H9 (cell line): Measurements from ENCODE around the gene TRIM39. TPM values are rescaled to one million over a fixed set of nuclear protein-coding genes. Genes with fewer than 3 reads are reported as not detected.

Experiments used
- DNase-seq: peaks from one replicate; pipeline ENCODE4 v3.0.0-alpha.2; 2017
- H2AFZ ChIP-seq: one replicate; pipeline ENCODE4 v1.6.1; 2013; ENCODE audit warnings: mild to moderate bottlenecking, low read length, control low read depth, moderate library complexity
- H2AK5ac ChIP-seq: 2 replicates; pipeline ENCODE4 v1.6.1; 2013; ENCODE audit warnings: low read length, control low read depth, mixed read lengths; ENCODE audit not compliant: insufficient read length
- H2BK120ac ChIP-seq: one replicate; pipeline ENCODE4 v1.6.1; 2013; ENCODE audit warnings: low read depth, mild to moderate bottlenecking, low read length, control low read depth, inconsistent platforms; ENCODE audit not compliant: poor library complexity, severe bottlenecking
- H2BK12ac ChIP-seq: 2 replicates; pipeline ENCODE4 v1.6.1; 2013; ENCODE audit warnings: low read length, control low read depth, mixed read lengths, low read depth; ENCODE audit not compliant: insufficient read length
- H2BK15ac ChIP-seq: 2 replicates; pipeline ENCODE4 v1.6.1; 2013; ENCODE audit warnings: low read depth, low read length, control low read depth
- H2BK20ac ChIP-seq: one replicate; pipeline ENCODE4 v1.6.1; 2013; ENCODE audit warnings: low read depth, mild to moderate bottlenecking, low read length, control low read depth, inconsistent platforms; ENCODE audit not compliant: poor library complexity, severe bottlenecking
- H2BK5ac ChIP-seq: 2 replicates; pipeline ENCODE4 v1.6.1; 2013; ENCODE audit warnings: low read length, control low read depth, mixed read lengths; ENCODE audit not compliant: insufficient read length
- H3K14ac ChIP-seq: 2 replicates; pipeline ENCODE4 v1.6.1; 2013; ENCODE audit warnings: low read length, control low read depth; ENCODE audit not compliant: insufficient read depth
- H3K18ac ChIP-seq: 2 replicates; pipeline ENCODE4 v1.6.1; 2013; ENCODE audit warnings: low read depth, mild to moderate bottlenecking, mixed read lengths, low read length, control low read depth; ENCODE audit not compliant: insufficient read length
- H3K23ac ChIP-seq: 2 replicates; pipeline ENCODE4 v1.6.1; 2013; ENCODE audit warnings: low read length, control low read depth, mixed read lengths, low read depth; ENCODE audit not compliant: insufficient read length
- H3K23me2 ChIP-seq: 2 replicates; pipeline ENCODE4 v1.6.1; 2013; ENCODE audit warnings: low read depth, mild to moderate bottlenecking, mixed read lengths, low read length, control low read depth; ENCODE audit not compliant: insufficient read length, poor library complexity, severe bottlenecking
- H3K27ac ChIP-seq: 2 replicates; pipeline ENCODE4 v1.5.1; 2013; ENCODE audit warnings: low read length, control low read depth, mixed read lengths, low read depth; ENCODE audit not compliant: insufficient read length
- H3K27me3 ChIP-seq: 2 replicates; pipeline ENCODE4 v1.6.1; 2013; ENCODE audit warnings: low read length, control low read depth, inconsistent platforms; ENCODE audit not compliant: insufficient read depth
- H3K4ac ChIP-seq: 2 replicates; pipeline ENCODE4 v1.6.1; 2013; ENCODE audit warnings: low read depth, mild to moderate bottlenecking, control low read depth, inconsistent platforms, low read length, moderate library complexity
- H3K4me1 ChIP-seq: 2 replicates; pipeline ENCODE4 v1.6.1; 2013; ENCODE audit warnings: low read length, control low read depth, inconsistent platforms; ENCODE audit not compliant: insufficient read depth
- H3K4me2 ChIP-seq: 2 replicates; pipeline ENCODE4 v1.6.1; 2013; ENCODE audit warnings: low read length, control low read depth, mixed read lengths; ENCODE audit not compliant: insufficient read length, insufficient read depth
- H3K56ac ChIP-seq: 2 replicates; pipeline ENCODE4 v1.6.1; 2013; ENCODE audit warnings: low read depth, mild to moderate bottlenecking, mixed read lengths, low read length, control low read depth; ENCODE audit not compliant: insufficient read length
- H3K79me1 ChIP-seq: 2 replicates; pipeline ENCODE4 v1.6.1; 2013; ENCODE audit warnings: low read depth, mild to moderate bottlenecking, moderate library complexity, low read length, control low read depth, inconsistent platforms; ENCODE audit not compliant: insufficient read depth, poor library complexity, severe bottlenecking
- H3K79me2 ChIP-seq: 2 replicates; pipeline ENCODE4 v1.6.1; 2013; ENCODE audit warnings: low read length, control low read depth, inconsistent platforms; ENCODE audit not compliant: insufficient read depth
- H3K9ac ChIP-seq: 2 replicates; pipeline ENCODE4 v1.6.1; 2013; ENCODE audit warnings: low read length, control low read depth, mixed read lengths; ENCODE audit not compliant: insufficient read length; ENCODE audit errors: extremely low read depth
- H3K9me3 ChIP-seq: one replicate; pipeline ENCODE4 v1.6.1; 2013; ENCODE audit warnings: low read depth, low read length, inconsistent platforms; ENCODE audit not compliant: control insufficient read depth
- H3T11ph ChIP-seq: one replicate; pipeline ENCODE4 v1.6.1; 2013; ENCODE audit warnings: mild to moderate bottlenecking, low read length, control low read depth, inconsistent platforms
- H4K20me1 ChIP-seq: one replicate; pipeline ENCODE4 v1.6.1; 2013; ENCODE audit not compliant: control insufficient read depth, insufficient read length, insufficient read depth
- H4K5ac ChIP-seq: 2 replicates; pipeline ENCODE4 v1.6.1; 2013; ENCODE audit warnings: low read depth, mild to moderate bottlenecking, mixed read lengths, low read length, control low read depth; ENCODE audit not compliant: insufficient read length
- H4K8ac ChIP-seq: replicated peaks from 2 replicates; pipeline ENCODE4 v1.6.1; 2013; ENCODE audit warnings: low read length, control low read depth, mixed read lengths, low read depth; ENCODE audit not compliant: insufficient read length
- H4K91ac ChIP-seq: 2 replicates; pipeline ENCODE4 v1.6.1; 2013; ENCODE audit warnings: low read depth, mild to moderate bottlenecking, moderate library complexity, mixed read lengths, low read length, control low read depth; ENCODE audit not compliant: insufficient read length
- H3K27ac Mint-ChIP-seq, 3 experiments: 2 replicates in 2 of 3; 3 replicates in 1 of 3; pipeline ENCODE4 v1.8.0; 2020 to 2021; ENCODE audit warnings: mixed read lengths in 3 of 3, mild to moderate bottlenecking in 1 of 3, moderate library complexity in 1 of 3
- H3K27me3 Mint-ChIP-seq: 2 replicates; pipeline ENCODE4 v1.8.0; 2021; ENCODE audit warnings: low read depth, mild to moderate bottlenecking, moderate library complexity, mixed read lengths
- H3K36me3 Mint-ChIP-seq, 3 experiments: 2 replicates in 2 of 3; 3 replicates in 1 of 3; pipeline ENCODE4 v1.8.0; 2020 to 2021; ENCODE audit warnings: low read depth in 3 of 3, mixed read lengths in 3 of 3; ENCODE audit not compliant: insufficient read depth in 1 of 3
- H3K4me1 Mint-ChIP-seq, 2 experiments: 2 replicates each; pipeline ENCODE4 v1.8.0; 2020; ENCODE audit warnings: mixed read lengths in 2 of 2
- H3K4me3 Mint-ChIP-seq, 2 experiments: 2 replicates in 1 of 2; 3 replicates in 1 of 2; pipeline ENCODE4 v1.8.0; 2020 to 2021; ENCODE audit warnings: mild to moderate bottlenecking in 2 of 2, mixed read lengths in 2 of 2, moderate library complexity in 1 of 2
- H3K9me3 Mint-ChIP-seq, 2 experiments: 2 replicates in 1 of 2; 3 replicates in 1 of 2; pipeline ENCODE4 v1.8.0; 2020; ENCODE audit warnings: mild to moderate bottlenecking in 2 of 2, mixed read lengths in 2 of 2, moderate library complexity in 1 of 2
- WGBS: extraction: QIAGEN DNeasy Blood & Tissue Kit; methylation state at CpG from one replicate; pipeline ENCODE4 v1.1.7; 2013; ENCODE audit warnings: missing lambda C conversion rate, low lambda C conversion rate, mixed read lengths; ENCODE audit not compliant: insufficient read length; ENCODE audit errors: extremely low coverage; 5-methylcytosine and 5-hydroxymethylcytosine counted together
- total RNA-seq: library from RNA; stranded (reverse); gene quantifications from 2 replicates; pipeline ENCODE4 v1.2.1, GENCODE V29; 2021
- TF ChIP-seq, protein P1 (sequence below): fragments of 200-600 bp; sonication (generic); conservative IDR thresholded peaks from 3 replicates; pipeline ENCODE4 v1.8.0; 2021; ENCODE audit warnings: antibody characterized with exemption, mild to moderate bottlenecking

The TRIM39 gene
- total RNA-seq, 1 experiment from 2014 or later: 26.2 TPM

DNA sequence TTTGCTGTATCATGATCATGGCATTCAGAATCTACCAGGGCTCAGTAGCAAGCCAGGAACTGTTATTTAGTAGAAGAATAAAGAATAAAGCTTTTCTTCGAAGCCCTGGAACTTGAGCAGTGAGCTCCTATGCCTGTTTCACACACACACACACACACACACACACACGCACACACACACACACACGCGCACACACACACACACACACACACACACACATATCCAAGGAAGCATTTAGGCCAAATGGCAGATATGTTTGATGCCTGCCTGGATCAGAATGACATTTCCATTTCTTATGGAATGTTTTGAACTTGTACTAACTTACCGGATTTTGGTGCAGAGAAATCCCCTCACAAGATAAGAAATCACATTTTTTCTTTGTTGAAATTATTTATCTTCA, 53.7 kb downstream of the TRIM39 start:
- Histone ChIP-seq H3K4me1 (no peaks in the 10 kb centered on the region), H2BK120ac (no peak overlapping the region), H3K23me2 (no peaks in the 10 kb centered on the region), H3K23ac (no peak overlapping the region), H3K79me1 (no peaks in the 10 kb centered on the region), H3K9ac (no peak overlapping the region), H3K18ac (no peak overlapping the region), H3K14ac (no peak overlapping the region), H3K27ac (no peak overlapping the region), H3K79me2 (no peaks in the 10 kb centered on the region), H4K5ac (no peak overlapping the region), H4K20me1 (no peaks in the 10 kb centered on the region), H2AFZ (no peak overlapping the region), H4K91ac (no peak overlapping the region), H2BK5ac (no peak overlapping the region), H2BK12ac (no peak overlapping the region), H4K8ac (no peak overlapping the region), H3T11ph (no peak overlapping the region), H3K9me3 (no peaks in the 10 kb centered on the region), H2BK15ac (no peak overlapping the region), H3K56ac (no peak overlapping the region), H3K27me3 (no peaks in the 10 kb centered on the region), H3K4me2 (no peak overlapping the region), H2BK20ac (no peak overlapping the region), H2AK5ac (no peak overlapping the region), H3K4ac (no peak overlapping the region)
- Mint-ChIP-seq H3K4me3 (no peak overlapping the region), H3K9me3 (no peaks in the 10 kb centered on the region; a peak in 1 of 5 replicates), H3K4me1 (no peaks in the 10 kb centered on the region), H3K27me3 (peaks cover 55% of the 10 kb centered on the region), H3K36me3 (no peaks in the 10 kb centered on the region), H3K27ac (no peak overlapping the region)
- DNase-seq: no peak
- no CpG with 5 or more reads among the region's 5 CpGs for WGBS
- TF ChIP-seq, protein P1, sequence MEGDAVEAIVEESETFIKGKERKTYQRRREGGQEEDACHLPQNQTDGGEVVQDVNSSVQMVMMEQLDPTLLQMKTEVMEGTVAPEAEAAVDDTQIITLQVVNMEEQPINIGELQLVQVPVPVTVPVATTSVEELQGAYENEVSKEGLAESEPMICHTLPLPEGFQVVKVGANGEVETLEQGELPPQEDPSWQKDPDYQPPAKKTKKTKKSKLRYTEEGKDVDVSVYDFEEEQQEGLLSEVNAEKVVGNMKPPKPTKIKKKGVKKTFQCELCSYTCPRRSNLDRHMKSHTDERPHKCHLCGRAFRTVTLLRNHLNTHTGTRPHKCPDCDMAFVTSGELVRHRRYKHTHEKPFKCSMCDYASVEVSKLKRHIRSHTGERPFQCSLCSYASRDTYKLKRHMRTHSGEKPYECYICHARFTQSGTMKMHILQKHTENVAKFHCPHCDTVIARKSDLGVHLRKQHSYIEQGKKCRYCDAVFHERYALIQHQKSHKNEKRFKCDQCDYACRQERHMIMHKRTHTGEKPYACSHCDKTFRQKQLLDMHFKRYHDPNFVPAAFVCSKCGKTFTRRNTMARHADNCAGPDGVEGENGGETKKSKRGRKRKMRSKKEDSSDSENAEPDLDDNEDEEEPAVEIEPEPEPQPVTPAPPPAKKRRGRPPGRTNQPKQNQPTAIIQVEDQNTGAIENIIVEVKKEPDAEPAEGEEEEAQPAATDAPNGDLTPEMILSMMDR: no peak
